Measurements from ENCODE around the gene PNPLA5. TPM values are rescaled to one million over a fixed set of nuclear protein-coding genes. Genes with fewer than 3 reads are reported as not detected.
A peak's percentile ranks its signal among the peaks of the same experiment; 100 is the strongest.

The PNPLA5 gene
- total and polyA plus RNA-seq, 2 of the 13 experiments (the other 11 are each of a cell fraction or from before 2014, with no cell fraction given): not detected

- peak; percentile 23; the same call in 1 of the 2 replicates for TF ChIP-seq TEF (CRISPR knock-in tag; IDR thresholded peaks at IDR 0.05)
- peak; percentile 65; the same call in 1 of the 2 replicates for TF ChIP-seq ARHGAP35 (CRISPR knock-in tag; IDR thresholded peaks at IDR 0.05; ENCODE audit: borderline replicate concordance)
- TF ChIP-seq RBFOX2 (IDR thresholded peaks at IDR 0.05; ENCODE audit: low read depth, low read length): peak; percentile 95
- TF ChIP-seq SALL2 (CRISPR knock-in tag; IDR thresholded peaks at IDR 0.05): peak; percentile 69
- peak; percentile 82 for TF ChIP-seq AGO2 (optimal IDR thresholded peaks at IDR 0.05; ENCODE audit: low read depth, low read length)
- 0 out of 2 replicates have a peak, but pooled peaks have one; percentile 31 for TF ChIP-seq ZNF891 (CRISPR knock-in tag; IDR thresholded peaks at IDR 0.05)
- TF ChIP-seq UBTF (CRISPR knock-in tag; IDR thresholded peaks at IDR 0.05): peak; percentile 97
- TF ChIP-seq ZSCAN20 (CRISPR knock-in tag; IDR thresholded peaks at IDR 0.05; ENCODE audit: borderline replicate concordance): peak; percentile 93
- TF ChIP-seq ZMAT3 (CRISPR knock-in tag; conservative IDR thresholded peaks at IDR 0.05): 0 out of 2 replicates have a peak, but pooled peaks have one; percentile 65
- TF ChIP-seq ZNF746 (CRISPR knock-in tag; IDR thresholded peaks at IDR 0.05): 0 out of 2 replicates have a peak, but pooled peaks have one; percentile 63
- TF ChIP-seq ZHX2 (IDR thresholded peaks at IDR 0.05; ENCODE audit: low read depth): peak; percentile 17; the same call in 1 of the 2 replicates
- 0 out of 2 replicates have a peak, but pooled peaks have one; percentile 24 for TF ChIP-seq ZHX2 (CRISPR knock-in tag; IDR thresholded peaks at IDR 0.05; ENCODE audit: borderline replicate concordance)
- TF ChIP-seq ZNF501 (CRISPR knock-in tag; IDR thresholded peaks at IDR 0.05): peak; percentile 55
- peak; percentile 36; the same call in 1 of the 2 replicates for TF ChIP-seq ZNF263 (CRISPR knock-in tag; IDR thresholded peaks at IDR 0.05)
- TF ChIP-seq RFX5 (IDR thresholded peaks at IDR 0.05; ENCODE audit: low read depth, low read length): no peak
- no peak for TF ChIP-seq ZBTB33 (CRISPR knock-in tag; IDR thresholded peaks at IDR 0.05)
- peak; percentile 26; the same call in 1 of the 2 replicates for TF ChIP-seq CREB1 (IDR thresholded peaks at IDR 0.05)
- no peak for TF ChIP-seq CREB1 (CRISPR knock-in tag; IDR thresholded peaks at IDR 0.05)
These were observed 32.0 kb upstream of the PNPLA5 start, which contains the start of gene PNPLA3 (continued) for GRCh38 chr22:43923631-43924464.

Measured in HepG2 (cell line).